H9 (cell line): ENCODE data around the gene THSD4. TPM values are rescaled to one million over a fixed set of nuclear protein-coding genes. Genes with fewer than 3 reads are reported as not detected.

Experiments used
- DNase-seq: peaks from one replicate; pipeline ENCODE4 v3.0.0-alpha.2; 2017
- H2AFZ ChIP-seq: one replicate; pipeline ENCODE4 v1.6.1; 2013; ENCODE audit warnings: mild to moderate bottlenecking, low read length, control low read depth, moderate library complexity
- H2AK5ac ChIP-seq: 2 replicates; pipeline ENCODE4 v1.6.1; 2013; ENCODE audit warnings: low read length, control low read depth, mixed read lengths; ENCODE audit not compliant: insufficient read length
- H2BK120ac ChIP-seq: one replicate; pipeline ENCODE4 v1.6.1; 2013; ENCODE audit warnings: low read depth, mild to moderate bottlenecking, low read length, control low read depth, inconsistent platforms; ENCODE audit not compliant: poor library complexity, severe bottlenecking
- H2BK12ac ChIP-seq: 2 replicates; pipeline ENCODE4 v1.6.1; 2013; ENCODE audit warnings: low read length, control low read depth, mixed read lengths, low read depth; ENCODE audit not compliant: insufficient read length
- H2BK15ac ChIP-seq: 2 replicates; pipeline ENCODE4 v1.6.1; 2013; ENCODE audit warnings: low read depth, low read length, control low read depth
- H2BK20ac ChIP-seq: one replicate; pipeline ENCODE4 v1.6.1; 2013; ENCODE audit warnings: low read depth, mild to moderate bottlenecking, low read length, control low read depth, inconsistent platforms; ENCODE audit not compliant: poor library complexity, severe bottlenecking
- H2BK5ac ChIP-seq: 2 replicates; pipeline ENCODE4 v1.6.1; 2013; ENCODE audit warnings: low read length, control low read depth, mixed read lengths; ENCODE audit not compliant: insufficient read length
- H3K14ac ChIP-seq: 2 replicates; pipeline ENCODE4 v1.6.1; 2013; ENCODE audit warnings: low read length, control low read depth; ENCODE audit not compliant: insufficient read depth
- H3K18ac ChIP-seq: 2 replicates; pipeline ENCODE4 v1.6.1; 2013; ENCODE audit warnings: low read depth, mild to moderate bottlenecking, mixed read lengths, low read length, control low read depth; ENCODE audit not compliant: insufficient read length
- H3K23ac ChIP-seq: 2 replicates; pipeline ENCODE4 v1.6.1; 2013; ENCODE audit warnings: low read length, control low read depth, mixed read lengths, low read depth; ENCODE audit not compliant: insufficient read length
- H3K23me2 ChIP-seq: 2 replicates; pipeline ENCODE4 v1.6.1; 2013; ENCODE audit warnings: low read depth, mild to moderate bottlenecking, mixed read lengths, low read length, control low read depth; ENCODE audit not compliant: insufficient read length, poor library complexity, severe bottlenecking
- H3K27ac ChIP-seq: 2 replicates; pipeline ENCODE4 v1.5.1; 2013; ENCODE audit warnings: low read length, control low read depth, mixed read lengths, low read depth; ENCODE audit not compliant: insufficient read length
- H3K27me3 ChIP-seq: 2 replicates; pipeline ENCODE4 v1.6.1; 2013; ENCODE audit warnings: low read length, control low read depth, inconsistent platforms; ENCODE audit not compliant: insufficient read depth
- H3K4ac ChIP-seq: 2 replicates; pipeline ENCODE4 v1.6.1; 2013; ENCODE audit warnings: low read depth, mild to moderate bottlenecking, control low read depth, inconsistent platforms, low read length, moderate library complexity
- H3K4me1 ChIP-seq: 2 replicates; pipeline ENCODE4 v1.6.1; 2013; ENCODE audit warnings: low read length, control low read depth, inconsistent platforms; ENCODE audit not compliant: insufficient read depth
- H3K4me2 ChIP-seq: 2 replicates; pipeline ENCODE4 v1.6.1; 2013; ENCODE audit warnings: low read length, control low read depth, mixed read lengths; ENCODE audit not compliant: insufficient read length, insufficient read depth
- H3K56ac ChIP-seq: 2 replicates; pipeline ENCODE4 v1.6.1; 2013; ENCODE audit warnings: low read depth, mild to moderate bottlenecking, mixed read lengths, low read length, control low read depth; ENCODE audit not compliant: insufficient read length
- H3K79me1 ChIP-seq: 2 replicates; pipeline ENCODE4 v1.6.1; 2013; ENCODE audit warnings: low read depth, mild to moderate bottlenecking, moderate library complexity, low read length, control low read depth, inconsistent platforms; ENCODE audit not compliant: insufficient read depth, poor library complexity, severe bottlenecking
- H3K79me2 ChIP-seq: 2 replicates; pipeline ENCODE4 v1.6.1; 2013; ENCODE audit warnings: low read length, control low read depth, inconsistent platforms; ENCODE audit not compliant: insufficient read depth
- H3K9ac ChIP-seq: 2 replicates; pipeline ENCODE4 v1.6.1; 2013; ENCODE audit warnings: low read length, control low read depth, mixed read lengths; ENCODE audit not compliant: insufficient read length; ENCODE audit errors: extremely low read depth
- H3K9me3 ChIP-seq: one replicate; pipeline ENCODE4 v1.6.1; 2013; ENCODE audit warnings: low read depth, low read length, inconsistent platforms; ENCODE audit not compliant: control insufficient read depth
- H3T11ph ChIP-seq: one replicate; pipeline ENCODE4 v1.6.1; 2013; ENCODE audit warnings: mild to moderate bottlenecking, low read length, control low read depth, inconsistent platforms
- H4K20me1 ChIP-seq: one replicate; pipeline ENCODE4 v1.6.1; 2013; ENCODE audit not compliant: control insufficient read depth, insufficient read length, insufficient read depth
- H4K5ac ChIP-seq: 2 replicates; pipeline ENCODE4 v1.6.1; 2013; ENCODE audit warnings: low read depth, mild to moderate bottlenecking, mixed read lengths, low read length, control low read depth; ENCODE audit not compliant: insufficient read length
- H4K8ac ChIP-seq: replicated peaks from 2 replicates; pipeline ENCODE4 v1.6.1; 2013; ENCODE audit warnings: low read length, control low read depth, mixed read lengths, low read depth; ENCODE audit not compliant: insufficient read length
- H4K91ac ChIP-seq: 2 replicates; pipeline ENCODE4 v1.6.1; 2013; ENCODE audit warnings: low read depth, mild to moderate bottlenecking, moderate library complexity, mixed read lengths, low read length, control low read depth; ENCODE audit not compliant: insufficient read length
- H3K27ac Mint-ChIP-seq, 3 experiments: 2 replicates in 2 of 3; 3 replicates in 1 of 3; pipeline ENCODE4 v1.8.0; 2020 to 2021; ENCODE audit warnings: mixed read lengths in 3 of 3, mild to moderate bottlenecking in 1 of 3, moderate library complexity in 1 of 3
- H3K27me3 Mint-ChIP-seq: 2 replicates; pipeline ENCODE4 v1.8.0; 2021; ENCODE audit warnings: low read depth, mild to moderate bottlenecking, moderate library complexity, mixed read lengths
- H3K36me3 Mint-ChIP-seq, 3 experiments: 2 replicates in 2 of 3; 3 replicates in 1 of 3; pipeline ENCODE4 v1.8.0; 2020 to 2021; ENCODE audit warnings: low read depth in 3 of 3, mixed read lengths in 3 of 3; ENCODE audit not compliant: insufficient read depth in 1 of 3
- H3K4me1 Mint-ChIP-seq, 2 experiments: 2 replicates each; pipeline ENCODE4 v1.8.0; 2020; ENCODE audit warnings: mixed read lengths in 2 of 2
- H3K4me3 Mint-ChIP-seq, 2 experiments: 2 replicates in 1 of 2; 3 replicates in 1 of 2; pipeline ENCODE4 v1.8.0; 2020 to 2021; ENCODE audit warnings: mild to moderate bottlenecking in 2 of 2, mixed read lengths in 2 of 2, moderate library complexity in 1 of 2
- H3K9me3 Mint-ChIP-seq, 2 experiments: 2 replicates in 1 of 2; 3 replicates in 1 of 2; pipeline ENCODE4 v1.8.0; 2020; ENCODE audit warnings: mild to moderate bottlenecking in 2 of 2, mixed read lengths in 2 of 2, moderate library complexity in 1 of 2
- WGBS: extraction: QIAGEN DNeasy Blood & Tissue Kit; methylation state at CpG from one replicate; pipeline ENCODE4 v1.1.7; 2013; ENCODE audit warnings: missing lambda C conversion rate, low lambda C conversion rate, mixed read lengths; ENCODE audit not compliant: insufficient read length; ENCODE audit errors: extremely low coverage; 5-methylcytosine and 5-hydroxymethylcytosine counted together
- total RNA-seq: library from RNA; stranded (reverse); gene quantifications from 2 replicates; pipeline ENCODE4 v1.2.1, GENCODE V29; 2021
- TF ChIP-seq, protein P1 (sequence below): fragments of 200-600 bp; sonication (generic); conservative IDR thresholded peaks from 3 replicates; pipeline ENCODE4 v1.8.0; 2021; ENCODE audit warnings: antibody characterized with exemption, mild to moderate bottlenecking

THSD4 gene
- total RNA-seq, 1 experiment from 2014 or later: 5.5 TPM

DNA sequence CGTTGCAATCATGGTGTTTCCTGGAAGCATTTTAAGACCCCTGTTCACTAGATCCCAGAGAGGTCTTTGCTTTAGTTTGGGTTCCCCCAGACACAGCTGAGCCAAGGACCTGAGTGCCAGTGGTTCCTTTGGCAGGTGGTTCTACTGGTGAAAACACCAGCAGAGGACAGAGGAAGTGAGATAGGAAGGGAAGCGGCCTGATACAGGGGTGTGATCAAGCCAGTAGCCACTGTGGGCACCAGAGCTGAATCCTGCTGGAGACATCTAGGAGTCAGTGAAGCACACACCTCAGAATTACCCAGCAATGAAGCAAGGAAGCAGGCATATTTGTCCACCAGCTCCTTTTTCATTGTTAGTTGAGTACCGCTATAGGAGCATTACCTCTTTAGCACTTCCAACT, 451.9 kb downstream of the THSD4 start:
- Histone ChIP-seq H4K91ac (no peak overlapping the region), H3K4ac (no peak overlapping the region), H2BK15ac (no peak overlapping the region), H3K23me2 (no peaks in the 10 kb centered on the region), H3K18ac (no peak overlapping the region), H3K56ac (no peak overlapping the region), H2AK5ac (no peak overlapping the region), H3K79me2 (no peaks in the 10 kb centered on the region), H3K23ac (no peak overlapping the region), H3T11ph (no peak overlapping the region), H3K4me2 (no peak overlapping the region), H4K8ac (no peak overlapping the region), H3K9ac (no peak overlapping the region), H3K9me3 (no peaks in the 10 kb centered on the region), H2BK12ac (no peak overlapping the region), H2AFZ (no peak overlapping the region), H2BK5ac (no peak overlapping the region), H4K5ac (no peak overlapping the region), H3K79me1 (no peaks in the 10 kb centered on the region), H3K27ac (no peak overlapping the region), H3K14ac (no peak overlapping the region), H3K27me3 (no peaks in the 10 kb centered on the region), H3K4me1 (no peaks in the 10 kb centered on the region), H4K20me1 (no peaks in the 10 kb centered on the region), H2BK20ac (no peak overlapping the region), H2BK120ac (no peak overlapping the region)
- H3K4me1 Mint-ChIP-seq: peaks cover under 1 to 7% of the 10 kb centered on the region in 2 experiments
- no peaks in the 10 kb centered on the region for H3K36me3 Mint-ChIP-seq
- TF ChIP-seq, protein P1, sequence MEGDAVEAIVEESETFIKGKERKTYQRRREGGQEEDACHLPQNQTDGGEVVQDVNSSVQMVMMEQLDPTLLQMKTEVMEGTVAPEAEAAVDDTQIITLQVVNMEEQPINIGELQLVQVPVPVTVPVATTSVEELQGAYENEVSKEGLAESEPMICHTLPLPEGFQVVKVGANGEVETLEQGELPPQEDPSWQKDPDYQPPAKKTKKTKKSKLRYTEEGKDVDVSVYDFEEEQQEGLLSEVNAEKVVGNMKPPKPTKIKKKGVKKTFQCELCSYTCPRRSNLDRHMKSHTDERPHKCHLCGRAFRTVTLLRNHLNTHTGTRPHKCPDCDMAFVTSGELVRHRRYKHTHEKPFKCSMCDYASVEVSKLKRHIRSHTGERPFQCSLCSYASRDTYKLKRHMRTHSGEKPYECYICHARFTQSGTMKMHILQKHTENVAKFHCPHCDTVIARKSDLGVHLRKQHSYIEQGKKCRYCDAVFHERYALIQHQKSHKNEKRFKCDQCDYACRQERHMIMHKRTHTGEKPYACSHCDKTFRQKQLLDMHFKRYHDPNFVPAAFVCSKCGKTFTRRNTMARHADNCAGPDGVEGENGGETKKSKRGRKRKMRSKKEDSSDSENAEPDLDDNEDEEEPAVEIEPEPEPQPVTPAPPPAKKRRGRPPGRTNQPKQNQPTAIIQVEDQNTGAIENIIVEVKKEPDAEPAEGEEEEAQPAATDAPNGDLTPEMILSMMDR: no peak
- H3K27ac Mint-ChIP-seq: 0 out of 7 replicates have a peak overlapping the region, but pooled peaks of 1 of the 3 experiments have one; percentile 20
- H3K27me3 Mint-ChIP-seq: no peaks in the 10 kb centered on the region
- DNase-seq: no peak
- H3K4me3 Mint-ChIP-seq: no peak overlapping the region
- no CpG with 5 or more reads among the region's 3 CpGs for WGBS
- no peaks in the 10 kb centered on the region for H3K9me3 Mint-ChIP-seq
